HG03135 (cell line): ENCODE measurements around the gene AUTS2.

Source experiments
- ATAC-seq: cut with Tn5 transposase; IDR thresholded peaks from one replicate; pipeline ENCODE4 v1.9.1; 2021; ENCODE audit warnings: mild to moderate bottlenecking, moderate library complexity; ENCODE audit not compliant: unreplicated experiment

Gene AUTS2

DNA sequence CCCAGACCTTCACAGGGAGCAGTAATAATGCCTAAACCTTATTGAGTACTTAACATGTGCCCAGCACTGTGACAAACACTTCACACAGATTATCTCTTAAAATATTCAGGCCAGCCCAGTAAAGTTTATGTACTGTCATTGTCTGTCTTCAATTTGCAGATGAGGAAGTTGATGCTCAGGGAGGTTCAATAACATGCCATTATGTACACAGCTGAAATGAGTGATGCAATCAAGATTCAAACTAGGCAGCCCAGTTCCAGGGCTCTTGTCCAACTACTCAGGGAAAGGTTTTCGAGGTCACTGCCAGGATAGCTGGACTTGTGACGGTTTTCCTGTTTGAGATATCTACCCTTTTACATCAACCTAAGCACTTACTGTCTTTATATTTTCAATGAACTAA, 56.1 kb downstream of the AUTS2 start:
- ATAC-seq = no peak

DNA sequence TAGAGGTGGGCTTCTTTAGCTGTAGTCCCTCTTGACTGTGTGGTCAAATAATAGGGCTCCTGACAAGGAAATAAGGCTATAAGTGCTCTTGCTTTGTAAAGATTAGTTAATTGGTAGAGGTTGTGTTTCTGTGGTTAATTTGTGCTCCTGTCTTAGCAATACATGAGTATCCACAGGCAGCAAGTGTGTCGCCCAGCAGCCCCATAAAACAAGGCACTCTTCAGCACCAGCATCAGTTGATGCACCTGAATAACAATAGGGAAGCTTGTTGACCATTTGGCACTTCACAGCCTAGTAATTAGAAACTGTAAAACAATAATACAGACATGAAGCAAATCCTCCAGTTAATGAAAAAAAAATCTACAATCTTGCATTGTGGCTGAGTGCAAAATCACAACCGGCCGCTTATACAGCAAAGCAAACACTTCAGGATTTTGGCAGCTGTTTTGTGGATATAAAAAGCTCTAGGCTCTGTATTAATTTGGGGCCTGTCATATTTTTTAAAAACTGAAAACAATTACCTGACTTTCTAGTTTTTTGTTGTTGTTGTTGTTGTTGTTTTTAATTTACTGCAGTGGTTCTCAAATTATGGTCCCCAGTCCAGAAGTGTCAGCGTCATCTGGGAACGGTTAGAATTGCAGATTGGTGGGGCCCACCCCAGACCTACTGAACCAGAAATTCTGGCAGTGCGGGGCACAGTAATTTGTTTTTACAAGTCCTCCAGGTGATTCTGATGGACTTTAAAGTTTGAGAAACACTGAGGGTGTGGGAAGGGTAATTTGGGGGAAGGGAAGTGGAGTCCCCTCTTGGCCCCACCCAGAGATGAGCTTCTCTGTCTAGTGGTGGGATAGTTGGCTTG, 56.8 kb downstream of the AUTS2 start:
- ATAC-seq = no peak

DNA sequence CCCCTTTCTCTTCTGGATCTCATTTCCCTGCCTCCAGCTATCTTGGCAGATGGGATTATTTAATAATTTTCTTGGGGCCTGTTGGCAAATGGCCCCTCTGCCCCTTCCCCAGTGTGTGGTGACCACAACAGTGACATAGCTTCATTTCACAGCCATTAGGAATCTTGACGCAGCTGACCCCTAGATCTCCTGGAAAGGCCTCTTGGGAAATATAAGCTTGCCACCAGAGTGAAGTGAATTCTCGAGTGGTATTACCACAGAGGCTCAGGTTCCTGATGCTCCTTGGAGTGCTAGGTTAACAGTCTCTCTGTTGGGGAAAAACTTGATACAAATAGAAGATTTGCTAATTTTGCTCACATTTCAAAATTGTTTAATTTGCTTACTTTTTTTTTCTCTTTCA, 57.8 kb downstream of the AUTS2 start:
- no peak for ATAC-seq

- ATAC-seq = no peak
These were observed 58.6 kb downstream of the AUTS2 start for GRCh38 chr7:69656890-69657289.

- no peak for ATAC-seq
These were observed 59.1 kb downstream of the AUTS2 start for GRCh38 chr7:69657331-69657730.

DNA sequence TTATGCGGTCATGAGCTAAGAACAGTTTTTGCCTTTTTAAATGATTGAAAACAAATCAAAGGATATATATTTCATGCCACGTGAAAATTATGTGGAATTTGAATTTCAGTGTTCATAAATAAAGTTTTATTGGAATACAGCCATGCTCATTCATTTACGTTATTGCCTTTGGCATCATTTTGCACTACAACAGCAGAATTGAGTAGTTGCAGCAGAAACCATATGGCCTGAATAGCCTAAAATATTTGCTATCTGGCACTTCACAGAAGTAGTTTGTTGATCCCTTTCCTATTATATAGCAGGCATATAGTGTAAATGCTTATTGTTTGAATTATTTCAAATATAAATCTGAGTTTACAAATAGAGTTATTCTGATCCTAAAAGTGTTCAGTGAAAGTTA, 59.7 kb downstream of the AUTS2 start:
- no peak for ATAC-seq

GRCh38 chr7:69659983-69660382, 61.7 kb downstream of the AUTS2 start:
- ATAC-seq = no peak

- no peak for ATAC-seq
These were observed 63.1 kb downstream of the AUTS2 start for GRCh38 chr7:69661342-69661741.

DNA sequence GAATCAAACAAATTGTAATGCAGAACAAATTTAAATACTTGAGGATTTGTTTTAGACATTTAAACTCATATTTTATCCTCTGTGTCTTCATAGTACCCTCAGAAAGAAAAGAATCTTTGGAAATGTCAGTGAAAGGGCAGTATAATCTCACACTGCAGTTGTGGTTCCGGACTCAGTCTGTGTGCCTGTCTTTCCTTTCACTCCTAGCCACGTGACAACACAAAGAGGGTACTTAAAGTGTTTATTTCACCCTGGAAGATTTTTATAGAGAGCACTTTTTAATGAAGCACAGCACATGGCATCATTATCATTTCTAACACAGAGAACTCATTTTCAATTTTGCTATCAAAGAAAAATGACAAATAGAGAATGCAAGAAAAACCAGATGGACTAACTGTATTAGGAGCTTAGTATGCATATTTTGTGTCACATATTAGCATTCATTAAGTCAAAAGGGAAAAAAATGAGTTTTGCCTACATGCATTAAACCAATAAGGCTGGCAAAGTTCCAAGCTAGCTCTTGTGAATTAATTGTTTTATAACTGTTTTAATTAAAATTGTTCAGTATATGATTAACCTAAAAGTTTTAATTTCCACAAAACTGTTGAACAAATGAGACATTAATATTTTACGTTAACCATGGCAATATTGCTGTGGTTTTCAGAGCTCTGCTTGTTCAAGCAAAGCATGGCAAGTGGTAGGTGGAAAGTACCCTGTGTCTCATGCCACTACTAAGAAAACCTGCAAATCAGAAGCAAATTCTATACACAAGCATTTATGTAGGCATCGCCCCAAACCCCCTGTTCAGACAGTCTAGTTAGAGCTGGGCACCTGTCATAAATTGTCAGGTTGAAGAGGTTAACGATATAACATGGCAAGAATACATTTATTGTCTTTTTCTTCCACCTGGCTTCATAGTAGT, 65.9 kb downstream of the AUTS2 start:
- peak; percentile 61 for ATAC-seq

DNA sequence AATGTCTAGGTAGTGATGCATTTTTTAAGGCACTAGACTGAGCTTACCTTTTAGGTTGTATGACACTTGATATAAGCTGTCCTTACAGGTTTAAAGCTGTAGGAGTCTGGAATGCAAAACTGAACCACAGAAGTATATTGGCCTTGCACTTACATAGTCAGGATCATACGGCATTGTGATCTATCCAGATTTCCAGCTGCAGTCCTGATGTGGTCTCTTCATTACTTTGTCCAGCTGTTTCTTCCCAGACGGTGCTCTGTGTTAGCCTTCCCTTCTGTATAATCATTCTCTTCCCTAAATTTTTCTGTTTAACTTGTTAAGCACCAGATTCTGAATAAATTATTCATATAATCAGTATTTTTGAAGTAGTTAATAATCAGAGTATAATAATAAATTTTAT, 67.1 kb downstream of the AUTS2 start:
- no peak for ATAC-seq

DNA sequence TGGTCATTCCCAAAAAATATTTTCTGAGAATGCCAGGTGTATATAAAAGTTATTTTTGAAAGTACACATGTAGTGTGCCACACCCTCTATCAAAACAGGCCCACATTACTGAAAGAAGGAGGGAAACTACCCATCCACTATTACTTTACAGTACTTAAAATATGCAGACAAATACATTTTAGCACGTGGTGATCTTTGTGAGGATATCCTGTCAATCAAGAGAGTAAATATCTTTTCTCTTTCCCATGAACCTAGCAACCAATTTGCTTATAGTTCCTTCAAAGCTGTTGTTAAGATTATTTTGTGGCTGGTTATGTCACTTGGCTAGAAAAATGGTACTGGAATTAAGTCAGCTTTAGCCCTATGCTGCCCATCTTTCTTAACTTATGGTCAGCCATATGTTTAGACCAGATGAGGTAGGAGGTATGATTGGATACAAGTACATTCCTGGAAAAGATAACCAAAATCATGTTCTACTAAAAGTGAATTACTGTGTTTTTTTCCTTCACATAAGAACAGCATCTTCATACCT, 70.1 kb downstream of the AUTS2 start:
- ATAC-seq = no peak

GRCh38 chr7:69670701-69671100, 72.4 kb downstream of the AUTS2 start:
- no peak for ATAC-seq

DNA sequence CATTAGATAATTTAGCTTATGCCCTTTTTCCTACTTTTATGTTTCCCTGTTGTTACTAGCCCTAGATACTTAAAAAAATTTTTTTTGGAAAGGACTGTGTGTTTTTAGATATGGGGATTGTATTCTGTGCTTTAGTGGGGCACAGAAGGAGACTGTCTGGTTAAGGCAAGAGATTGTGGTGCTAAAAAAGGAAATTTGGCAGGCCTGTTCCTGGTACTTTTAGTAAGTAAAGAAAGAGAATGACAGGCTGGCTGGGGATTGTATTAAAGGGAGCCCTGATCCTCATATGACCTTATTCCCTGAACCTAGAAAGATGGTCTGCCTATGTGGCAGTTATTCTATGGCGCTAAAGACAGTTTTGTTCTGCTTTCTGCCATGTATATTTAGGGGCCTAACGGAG, 74.8 kb downstream of the AUTS2 start:
- no peak for ATAC-seq

DNA sequence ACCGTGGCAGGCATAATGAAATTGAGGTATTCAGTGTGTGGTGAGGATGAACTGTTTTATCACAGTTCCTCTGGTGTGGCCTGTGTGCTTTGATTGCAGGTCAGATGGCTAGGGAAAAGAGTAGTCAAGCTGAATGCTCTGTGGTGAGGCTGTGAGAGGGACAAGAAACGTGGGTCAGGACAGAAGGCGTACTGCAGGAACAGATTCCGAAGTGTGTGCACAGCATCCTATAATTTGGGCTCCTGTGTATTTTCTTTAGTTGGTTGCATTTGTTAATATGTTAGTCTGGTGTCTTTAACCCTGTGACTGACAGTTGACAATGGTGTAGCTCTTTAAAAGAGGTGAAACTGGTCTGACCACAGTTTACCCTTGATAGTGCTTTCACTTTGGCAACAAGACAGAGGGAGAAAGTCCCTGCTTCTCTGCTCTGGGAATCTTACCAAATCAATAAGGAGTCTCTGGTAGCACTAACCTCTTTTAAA, 76.5 kb downstream of the AUTS2 start:
- peak; percentile 70 for ATAC-seq

DNA sequence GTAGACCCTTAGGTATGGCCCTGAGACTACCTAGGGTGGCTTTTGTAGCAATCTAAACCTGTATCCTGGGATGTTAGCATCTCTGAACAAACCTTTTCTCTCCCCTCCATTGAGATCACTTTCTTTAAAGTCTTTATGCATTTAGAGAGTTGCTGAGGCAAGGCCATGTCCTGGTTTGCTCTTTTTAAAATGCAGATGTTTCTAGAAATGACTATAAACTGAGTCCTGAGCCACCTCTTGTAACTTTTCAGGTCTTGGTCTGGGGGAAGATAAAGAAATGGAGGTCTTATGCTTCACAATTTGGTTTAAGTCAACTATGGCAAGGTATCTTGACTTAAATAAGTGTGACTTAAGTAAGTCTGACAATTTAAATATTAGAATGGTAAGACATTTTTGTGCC, 78.0 kb downstream of the AUTS2 start:
- no peak for ATAC-seq

- ATAC-seq = no peak
These were observed 79.0 kb downstream of the AUTS2 start for GRCh38 chr7:69677054-69677852.

DNA sequence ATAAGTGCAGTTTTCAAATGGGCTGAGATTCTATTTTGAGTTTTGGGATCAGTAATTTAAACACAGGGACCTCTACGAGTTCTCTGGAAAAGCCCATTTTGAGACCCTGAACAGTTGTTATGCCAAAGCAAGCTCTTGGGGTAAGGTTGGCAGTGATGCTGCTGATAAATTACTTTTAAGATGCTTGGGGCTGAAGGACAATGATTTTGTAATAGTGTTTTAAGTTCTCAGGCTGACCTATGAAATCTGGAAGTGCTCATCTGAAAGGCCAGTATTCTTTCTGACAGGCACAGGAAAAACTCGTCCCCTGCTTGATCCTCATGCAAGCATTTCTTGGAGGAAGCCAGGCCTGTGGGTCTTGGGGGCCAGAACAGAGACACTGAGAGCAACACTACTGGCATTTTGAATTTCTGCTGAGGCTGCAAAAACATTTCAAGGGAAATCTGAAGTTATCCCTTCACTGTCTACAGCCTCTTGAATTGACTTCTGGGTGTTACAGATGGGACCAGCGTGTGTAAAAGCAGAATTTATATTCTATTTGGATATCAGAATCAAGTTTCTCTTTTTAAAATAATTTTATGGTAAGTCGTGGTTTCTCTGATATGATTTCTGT, 79.7 kb downstream of the AUTS2 start:
- no peak for ATAC-seq

- no peak for ATAC-seq
These were observed 80.4 kb downstream of the AUTS2 start for GRCh38 chr7:69678494-69679187.

GRCh38 chr7:69681181-69681580, 82.9 kb downstream of the AUTS2 start:
- ATAC-seq = no peak

- no peak for ATAC-seq
These were observed 84.2 kb downstream of the AUTS2 start for GRCh38 chr7:69682518-69682917.
